HG02885 (cell line): Measurements from ENCODE around the gene UTY.

Source experiments
- ATAC-seq: cut with Tn5 transposase; IDR thresholded peaks from one replicate; pipeline ENCODE4 v1.9.1; 2021; ENCODE audit warnings: mild to moderate bottlenecking; ENCODE audit not compliant: unreplicated experiment, poor library complexity

UTY gene

GRCh38 chrY:13416869-13417661 is 62.8 kb downstream of the UTY start:
- ATAC-seq, result no peak

DNA sequence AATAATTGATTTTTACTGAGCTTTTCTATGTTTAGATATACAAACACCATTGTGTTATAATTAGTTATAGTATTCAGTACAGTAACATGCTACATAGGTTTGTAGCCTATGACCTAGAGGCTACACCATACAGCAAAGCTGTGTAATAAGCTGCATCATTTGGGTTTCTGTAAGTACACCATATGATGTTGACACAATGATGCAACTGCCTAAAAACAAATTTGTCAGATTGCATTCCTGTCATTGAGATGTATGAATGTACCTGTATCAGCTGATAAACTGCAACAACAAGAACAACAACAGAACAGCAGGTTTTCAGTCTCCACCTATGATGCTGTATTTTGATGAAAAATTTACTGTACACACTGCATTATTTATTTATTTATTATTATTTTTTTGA is 64.3 kb downstream of the UTY start:
- no peak for ATAC-seq

GRCh38 chrY:13398876-13399275 is 81.0 kb downstream of the UTY start:
- no peak for ATAC-seq

GRCh38 chrY:13381110-13381683 is 98.6 kb downstream of the UTY start:
- no peak for ATAC-seq

DNA sequence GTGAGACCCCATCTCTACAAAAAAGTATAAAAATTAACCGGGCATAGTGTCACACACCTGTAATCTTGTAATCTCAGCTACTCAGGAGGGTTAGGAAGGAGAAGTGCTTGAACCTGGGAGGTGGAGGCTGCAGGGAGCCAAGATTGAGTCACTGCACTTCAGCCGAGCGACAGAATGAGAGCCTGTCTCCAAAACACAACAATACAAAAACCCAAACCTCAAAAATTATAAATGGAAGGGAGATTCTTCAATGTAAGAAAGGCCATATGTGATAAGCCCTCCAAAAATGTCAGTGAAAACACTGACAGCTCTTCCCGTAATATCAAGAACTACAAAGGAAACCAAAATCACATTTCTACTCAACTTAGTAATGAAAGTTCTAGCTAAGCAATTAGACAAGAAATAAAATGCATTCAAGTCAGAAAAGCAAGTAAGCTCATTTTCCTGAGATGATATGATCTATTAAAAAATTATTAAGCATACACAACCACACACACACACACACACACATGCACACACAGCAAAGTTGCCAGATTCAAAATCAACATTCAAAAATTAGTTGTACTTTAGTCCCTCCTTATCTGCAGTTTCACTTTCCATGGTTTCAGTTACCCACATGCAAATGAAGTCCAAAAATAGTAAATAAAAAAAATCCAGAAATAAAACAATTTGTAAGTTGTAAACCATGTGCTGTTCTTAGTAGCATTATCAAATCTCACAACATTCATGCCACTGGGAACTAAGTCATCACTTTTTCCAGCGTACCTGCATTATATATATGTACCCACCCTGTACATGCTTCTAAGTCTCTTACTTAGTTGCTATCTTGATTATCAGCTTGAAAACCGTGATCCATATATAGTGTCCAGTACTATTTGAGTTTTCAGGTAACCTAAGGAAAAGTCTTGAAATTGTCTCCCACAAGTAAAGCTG is 108.7 kb downstream of the UTY start:
- ATAC-seq, result no peak

DNA sequence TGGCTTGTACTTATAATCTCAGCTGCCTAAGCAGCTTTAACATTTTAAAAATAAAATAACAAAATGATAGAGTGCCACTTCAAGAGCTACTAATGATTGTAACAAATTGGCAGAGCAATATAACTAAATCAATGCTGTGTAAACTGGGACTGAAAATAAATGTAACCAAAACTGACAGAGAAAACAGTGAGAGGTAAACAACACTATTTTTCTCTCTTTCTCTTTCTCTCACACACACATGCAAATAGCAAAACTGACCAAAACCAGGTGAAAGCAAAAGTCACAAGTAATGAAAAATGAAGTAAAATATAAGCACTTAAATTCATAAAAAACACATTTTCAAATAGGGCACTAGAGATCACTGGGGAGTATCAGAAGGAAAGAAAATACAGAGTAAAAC is 109.6 kb downstream of the UTY start:
- ATAC-seq, result no peak

DNA sequence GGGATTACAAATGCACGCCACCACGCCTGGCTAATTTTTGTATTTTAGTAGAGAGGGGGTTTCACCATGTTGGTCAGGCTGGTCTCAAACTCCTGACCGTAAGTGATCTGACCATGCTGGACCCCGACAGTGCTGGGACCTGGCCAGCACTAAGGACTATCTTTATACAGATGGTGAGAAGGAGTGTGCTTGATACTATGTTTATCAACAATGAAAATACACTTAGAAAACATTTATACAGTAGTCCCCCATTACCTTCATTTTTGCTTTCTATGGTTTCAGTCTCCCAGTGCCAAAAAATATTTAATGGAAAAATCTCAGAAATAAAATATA is 111.4 kb downstream of the UTY start:
- no peak for ATAC-seq

- ATAC-seq, result no peak
These were observed 116.2 kb downstream of the UTY start for GRCh38 chrY:13363641-13364040.

- no peak for ATAC-seq
These were observed 117.2 kb downstream of the UTY start for GRCh38 chrY:13362662-13363061.

- ATAC-seq, result no peak
These were observed 117.9 kb downstream of the UTY start for GRCh38 chrY:13361656-13362636.

- no peak for ATAC-seq
These were observed 128.4 kb downstream of the UTY start for GRCh38 chrY:13351443-13351842.

- ATAC-seq, result no peak
These were observed 132.7 kb downstream of the UTY start for GRCh38 chrY:13347106-13347505.

DNA sequence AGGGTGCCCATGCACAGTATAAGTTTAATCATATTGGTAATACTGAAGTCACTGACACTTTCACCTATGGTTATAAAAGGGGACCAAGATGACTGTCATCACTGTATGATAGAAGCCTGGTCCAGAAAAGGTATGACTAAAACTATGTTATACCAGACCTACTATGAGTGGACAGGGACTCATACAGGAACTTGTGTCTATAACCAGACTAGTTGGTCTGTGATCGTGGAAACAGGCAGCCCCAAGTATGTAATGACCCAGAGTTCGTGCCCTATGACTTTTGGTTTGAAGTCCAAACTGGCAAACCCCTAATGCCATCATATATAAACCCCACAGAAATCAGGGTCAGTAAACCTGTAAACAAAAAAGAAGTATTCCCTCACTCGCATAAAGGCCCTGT is 134.3 kb downstream of the UTY start:
- ATAC-seq, result no peak

GRCh38 chrY:13343307-13343946 is 136.4 kb downstream of the UTY start:
- no peak for ATAC-seq

DNA sequence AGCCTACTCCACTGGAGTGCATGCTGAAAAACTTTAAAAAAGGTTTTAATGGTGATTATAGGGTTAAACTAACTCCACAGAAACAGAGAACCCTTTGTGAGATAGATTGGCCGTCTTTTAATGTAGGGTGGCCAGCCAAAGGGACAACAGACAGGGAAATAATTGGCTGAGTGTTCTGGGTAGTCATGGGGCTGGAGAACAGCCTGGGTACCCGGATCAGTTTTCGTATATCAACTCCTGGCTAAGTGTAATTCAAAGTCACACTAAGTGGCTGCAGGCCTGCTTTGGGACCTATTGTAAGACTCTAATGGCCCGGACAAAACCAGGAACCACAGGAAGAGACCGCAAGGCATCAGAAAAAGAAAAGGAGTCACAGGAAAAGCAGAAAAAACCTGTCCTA is 139.9 kb downstream of the UTY start:
- no peak for ATAC-seq

DNA sequence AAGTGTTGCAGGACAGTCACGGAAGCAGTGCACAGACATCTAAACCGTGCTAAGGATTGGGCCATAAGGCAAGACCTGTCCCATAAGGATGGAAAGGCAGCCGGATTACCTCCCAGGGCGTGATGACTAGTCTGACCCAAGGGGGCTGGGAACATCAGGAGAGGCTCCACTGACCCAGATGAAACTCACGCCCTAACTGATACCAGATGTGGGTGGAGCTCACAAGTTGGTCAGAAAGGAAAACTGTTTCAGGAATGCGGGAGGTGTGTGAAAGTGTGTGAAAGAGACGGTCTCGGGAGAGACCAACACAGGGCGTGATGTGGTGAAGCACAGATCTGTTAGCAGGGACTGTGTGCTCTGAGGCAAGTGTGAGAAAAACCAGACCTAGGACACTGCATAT is 140.5 kb downstream of the UTY start:
- ATAC-seq, result no peak

DNA sequence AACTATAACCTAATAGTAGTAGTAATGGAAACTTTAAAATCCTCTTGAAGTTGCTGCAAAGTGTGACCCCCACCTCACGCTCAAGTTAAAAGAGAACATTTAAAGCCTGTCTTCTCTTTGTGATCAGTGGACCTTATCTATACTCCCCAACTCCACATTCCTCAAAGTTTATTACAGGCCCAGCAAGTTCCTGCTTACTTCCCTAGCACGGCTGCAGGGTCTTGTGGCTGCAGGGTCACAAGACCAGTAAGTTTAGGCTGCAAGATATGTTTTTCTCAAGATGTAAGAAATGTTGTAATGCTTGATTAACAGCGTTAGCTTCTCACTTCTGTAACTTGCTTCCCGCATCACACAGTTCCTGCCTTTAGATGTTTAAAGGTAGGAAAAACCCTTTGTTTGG is 141.1 kb downstream of the UTY start:
- ATAC-seq, result no peak

GRCh38 chrY:13337934-13338333 is 141.9 kb downstream of the UTY start:
- ATAC-seq, result no peak

- ATAC-seq, result no peak
These were observed 146.0 kb downstream of the UTY start for GRCh38 chrY:13333791-13334190.

- ATAC-seq, result no peak
These were observed 149.2 kb downstream of the UTY start for GRCh38 chrY:13330651-13331050.
